Keratinocyte (primary cell): ENCODE results near the gene BRIP1. TPM values are rescaled to one million over a fixed set of nuclear protein-coding genes. Genes with fewer than 3 reads are reported as not detected.

Experiments
- DNase-seq: peaks from one replicate; pipeline ENCODE4 v3.0.0-alpha.2; 2011; ENCODE audit warnings: low read depth, missing footprints, low spot score
- FAIRE-seq: peaks from 2 replicates; lab custom pipeline; 2011; peaks lifted over from hg19 to GRCh38; lab: Jason Lieb, UNC
- H2AFZ ChIP-seq: 2 replicates; pipeline ENCODE4 v1.6.0; 2012; ENCODE audit warnings: low read length, control low read depth, inconsistent platforms; ENCODE audit not compliant: control insufficient read depth
- H3K27ac ChIP-seq: 2 replicates; pipeline ENCODE4 v1.5.1; 2011; ENCODE audit warnings: low read length; ENCODE audit not compliant: control insufficient read depth, insufficient read depth
- H3K27me3 ChIP-seq: 3 replicates; pipeline ENCODE4 v1.6.0; 2011; ENCODE audit warnings: low read length; ENCODE audit not compliant: control insufficient read depth, insufficient read depth; ENCODE audit errors: extremely low read depth
- H3K36me3 ChIP-seq, 2 experiments: 2 replicates in 1 of 2; 3 replicates in 1 of 2; pipeline ENCODE4 v1.5.1; 2011; ENCODE audit warnings: low read length in 2 of 2, mild to moderate bottlenecking in 1 of 2; ENCODE audit not compliant: control insufficient read depth in 2 of 2, insufficient read depth in 2 of 2; ENCODE audit errors: extremely low read depth in 1 of 2
- H3K4me1 ChIP-seq: 3 replicates; pipeline ENCODE4 v1.5.1; 2011; ENCODE audit warnings: low read length; ENCODE audit not compliant: control insufficient read depth, insufficient read depth; ENCODE audit errors: extremely low read depth
- H3K4me2 ChIP-seq: 3 replicates; pipeline ENCODE4 v1.6.0; 2011; ENCODE audit warnings: low read depth, low read length; ENCODE audit not compliant: control insufficient read depth, insufficient read depth; ENCODE audit errors: extremely low read depth
- H3K4me3 ChIP-seq, 3 experiments: fragments of 200-600 bp in 1 of 3; sonication (generic) in 1 of 3; 2 replicates in 2 of 3; 3 replicates in 1 of 3; pipeline ENCODE4 v1.5.1; 2011 to 2016; ENCODE audit warnings: low read length in 3 of 3, mild to moderate bottlenecking in 3 of 3, control low read depth in 2 of 3, inconsistent platforms in 1 of 3, low read depth in 1 of 3, mixed read lengths in 1 of 3, mixed run types in 1 of 3, moderate library complexity in 1 of 3; ENCODE audit not compliant: control insufficient read depth in 2 of 3, insufficient read depth in 2 of 3; ENCODE audit errors: extremely low read depth in 1 of 3
- H3K79me2 ChIP-seq: 2 replicates; pipeline ENCODE4 v1.6.0; 2012; ENCODE audit warnings: low read length; ENCODE audit not compliant: control insufficient read depth, insufficient read depth
- H3K9ac ChIP-seq: 3 replicates; pipeline ENCODE4 v1.6.0; 2011; ENCODE audit warnings: low read length; ENCODE audit not compliant: control insufficient read depth, insufficient read depth; ENCODE audit errors: extremely low read depth
- H3K9me1 ChIP-seq: 3 replicates; pipeline ENCODE4 v1.6.0; 2011; ENCODE audit warnings: low read length; ENCODE audit not compliant: control insufficient read depth, insufficient read depth; ENCODE audit errors: extremely low read depth
- H3K9me3 ChIP-seq: 2 replicates; pipeline ENCODE4 v1.5.1; 2012; ENCODE audit warnings: low read depth, low read length; ENCODE audit not compliant: control insufficient read depth
- H4K20me1 ChIP-seq: 3 replicates; pipeline ENCODE4 v1.6.0; 2011; ENCODE audit warnings: low read length; ENCODE audit not compliant: control insufficient read depth, insufficient read depth; ENCODE audit errors: extremely low read depth
- CTCF ChIP-seq, 3 experiments: IDR thresholded peaks in 1 of 3; conservative IDR thresholded peaks in 1 of 3; optimal IDR thresholded peaks in 1 of 3; 2 replicates in 2 of 3; 3 replicates in 1 of 3; pipeline versions ENCODE3 to v1.5.1; 2011; ENCODE audit warnings: low read length in 3 of 3, mild to moderate bottlenecking in 3 of 3, moderate library complexity in 2 of 3, control low read depth in 1 of 3, inconsistent platforms in 1 of 3; ENCODE audit not compliant: insufficient read depth in 2 of 3; ENCODE audit errors: extremely low read depth in 1 of 3
- EZH2 ChIP-seq: IDR thresholded peaks from one replicate; pipeline ENCODE4 v1.6.1; 2012; ENCODE audit warnings: inconsistent platforms, mild to moderate bottlenecking, low read length, moderate library complexity
- dilution Hi-C: fragments of 300-500 bp; cut with MboI; formaldehyde crosslinking; loops from one replicate; pipeline ENCODE4 v1.7.0; 2020; ENCODE audit warnings: low sequenced_read_pairs; ENCODE audit not compliant: extremely low pct_ligation_motif_present
- polyA plus RNA-seq, 5 experiments: library from polyadenylated mRNA; depleted of rRNA in 3 of 5; stranded (reverse) in 3 of 5; stranded (forward) in 1 of 5; unstranded in 1 of 5; fragments of >200 nt; gene quantifications; 1 replicate in 1 of 5; 2 replicates in 3 of 5; 3 replicates in 1 of 5; pipeline versions ENCODE4 v1.2.1 to v1.2.3, GENCODE V29; 2011 to 2012; ENCODE audit warnings: missing spikeins in 2 of 5, low read depth in 1 of 5, low replicate concordance in 1 of 5

Gene BRIP1
- polyA plus RNA-seq, 1 donor (not counting 4 experiments of a cell fraction or from before 2014, with no cell fraction given): 4.0 TPM

- Histone ChIP-seq H2AFZ (no peak overlapping the region), H3K4me2 (no peak overlapping the region), H3K36me3 (no peaks in the 10 kb centered on the region), H4K20me1 (no peaks in the 10 kb centered on the region), H3K9me1 (no peaks in the 10 kb centered on the region), H3K27me3 (no peaks in the 10 kb centered on the region), H3K79me2 (no peaks in the 10 kb centered on the region), H3K27ac (no peak overlapping the region), H3K4me3 (no peak overlapping the region), H3K9me3 (no peaks in the 10 kb centered on the region), H3K9ac (no peak overlapping the region), H3K4me1 (no peaks in the 10 kb centered on the region)
- FAIRE-seq: no peak
- TF ChIP-seq CTCF (optimal IDR thresholded peaks at IDR 0.05 in 1 of 3, IDR thresholded peaks at IDR 0.05 in 1 of 3, conservative IDR thresholded peaks at IDR 0.05 in 1 of 3; ENCODE audit: extremely low read depth in 1 of 3, insufficient read depth in 2 of 3, low read length in 3 of 3): no peak
- TF ChIP-seq EZH2: no peak
- dilution Hi-C loops: no loop called here
- DNase-seq: no peak
Measured at GRCh38 chr17:61699032-61699431, 164.3 kb downstream of the BRIP1 start.

GRCh38 chr17:61698244-61698643 is 165.1 kb downstream of the BRIP1 start:
- FAIRE-seq (no peak), DNase-seq (no peak)

More at GRCh38 chr17:61698244-61698643, 165.1 kb downstream of the BRIP1 start:
- Histone ChIP-seq H3K27ac (no peak overlapping the region), H3K9me1 (no peaks in the 10 kb centered on the region), H3K4me2 (no peak overlapping the region), H3K79me2 (no peaks in the 10 kb centered on the region), H3K9ac (no peak overlapping the region), H3K36me3 (no peaks in the 10 kb centered on the region), H4K20me1 (no peaks in the 10 kb centered on the region), H3K27me3 (no peaks in the 10 kb centered on the region), H2AFZ (no peak overlapping the region), H3K4me1 (no peaks in the 10 kb centered on the region), H3K9me3 (no peaks in the 10 kb centered on the region), H3K4me3 (no peak overlapping the region)
- dilution Hi-C loops: no loop called here
- TF ChIP-seq EZH2: no peak
- no peak for TF ChIP-seq CTCF (optimal IDR thresholded peaks at IDR 0.05 in 1 of 3, IDR thresholded peaks at IDR 0.05 in 1 of 3, conservative IDR thresholded peaks at IDR 0.05 in 1 of 3; ENCODE audit: extremely low read depth in 1 of 3, insufficient read depth in 2 of 3, low read length in 3 of 3)
